ENCODE data around the gene ZNF606.

GRCh38 chr19:58052256-58052655, 49.6 kb upstream of the ZNF606 start:
- TF ChIP-seq CTCF (conservative IDR thresholded peaks at IDR 0.05; ENCODE audit: low read depth, low read length) (no peak), EZH2 (IDR thresholded peaks at IDR 0.05; ENCODE audit: borderline replicate concordance, low read depth, low read length, poor library complexity, severe bottlenecking) (no peak)
